Left lung (tissue), 10 donors: ENCODE measurements around the gene VSIG10L. TPM values are rescaled to one million over a fixed set of nuclear protein-coding genes. Genes with fewer than 3 reads are reported as not detected.

Source experiments
- ATAC-seq: fragments of 200-7000 bp; cut with Tn5 transposase; one replicate; pipeline ENCODE4 v1.9.1; 2020; ENCODE audit warnings: moderate library complexity
- DNase-seq, 4 donors: peaks; one replicate each; pipeline ENCODE4 v3.0.0-alpha.2; 2013 to 2020
- H3K27ac ChIP-seq, 2 donors: fragments of 200-600 bp; sonication (generic) in 1 of 2; one replicate each; pipeline versions ENCODE4 v1.5.0 to v1.8.0; 2020 to 2021
- H3K27me3 ChIP-seq, 2 donors: fragments of 200-600 bp; sonication (generic) in 1 of 2; one replicate each; pipeline versions ENCODE4 v1.5.0 to v1.8.0; 2020 to 2021
- H3K36me3 ChIP-seq, 2 donors: fragments of 200-600 bp; sonication (generic) in 1 of 2; one replicate each; pipeline versions ENCODE4 v1.5.0 to v1.8.0; 2020 to 2021
- H3K4me1 ChIP-seq, 2 donors: fragments of 200-600 bp; one replicate each; pipeline ENCODE4 v1.8.0; 2021
- H3K4me3 ChIP-seq, 2 donors: fragments of 200-600 bp; sonication (generic) in 1 of 2; one replicate each; pipeline versions ENCODE4 v1.5.0 to v1.8.0; 2020 to 2021; ENCODE audit warnings: mild to moderate bottlenecking in 1 of 2
- H3K9me3 ChIP-seq, 2 donors: fragments of 200-600 bp; sonication (generic) in 1 of 2; one replicate each; pipeline versions ENCODE4 v1.5.0 to v1.8.0; 2020 to 2021
- CTCF ChIP-seq, 2 donors: fragments of 200-600 bp; sonication (generic) in 1 of 2; IDR thresholded peaks; one replicate each; pipeline versions ENCODE4 v1.5.0 to v1.8.0; 2021; ENCODE audit warnings: antibody characterized with exemption in 2 of 2
- intact Hi-C, 2 donors: fragments of 100-400 bp; cut with DNase I; formaldehyde crosslinking; loops; one replicate each; pipeline versions ENCODE4 v1.11.2 to v1.14.2; 2022
- polyA plus RNA-seq, 6 donors: library from polyadenylated mRNA; unstranded; fragments of 120-200 nt; gene quantifications; one replicate each; pipeline ENCODE4 v1.2.1, GENCODE V29; 2013; ENCODE audit not compliant: insufficient read length in 6 of 6
- total RNA-seq, 2 donors: library from RNA; stranded (reverse); fragmentation: NEBNext Ultra II Directional; extraction: Animal tissue kit (Norgen Biotek cat#: 25700); gene quantifications; one replicate each; pipeline ENCODE4 v1.2.1, GENCODE V29; 2021
- donor health status: DM: no; HTN: yes; CAD: no.
- donor health status: DM: no; HTN: no; CAD: no.

The VSIG10L gene
- total and polyA plus RNA-seq, 8 donors, result 3.5 to 5.2 (median 3.7) TPM

GRCh38 chr19:51351266-51351990, 9.5 kb upstream of the VSIG10L start:
- Histone ChIP-seq H3K27me3 (no peaks in the 10 kb centered on the region), H3K4me3 (no peak overlapping the region), H3K9me3 (no peaks in the 10 kb centered on the region), H3K4me1 (no peaks in the 10 kb centered on the region), H3K36me3 (peaks cover 0 to 52% of the 10 kb centered on the region in 2 donors), H3K27ac (no peak overlapping the region)
- DNase-seq, result no peak
- no peak for TF ChIP-seq CTCF (IDR thresholded peaks at IDR 0.05)
- no peak for ATAC-seq
- intact Hi-C loops, result no loop called here

DNA sequence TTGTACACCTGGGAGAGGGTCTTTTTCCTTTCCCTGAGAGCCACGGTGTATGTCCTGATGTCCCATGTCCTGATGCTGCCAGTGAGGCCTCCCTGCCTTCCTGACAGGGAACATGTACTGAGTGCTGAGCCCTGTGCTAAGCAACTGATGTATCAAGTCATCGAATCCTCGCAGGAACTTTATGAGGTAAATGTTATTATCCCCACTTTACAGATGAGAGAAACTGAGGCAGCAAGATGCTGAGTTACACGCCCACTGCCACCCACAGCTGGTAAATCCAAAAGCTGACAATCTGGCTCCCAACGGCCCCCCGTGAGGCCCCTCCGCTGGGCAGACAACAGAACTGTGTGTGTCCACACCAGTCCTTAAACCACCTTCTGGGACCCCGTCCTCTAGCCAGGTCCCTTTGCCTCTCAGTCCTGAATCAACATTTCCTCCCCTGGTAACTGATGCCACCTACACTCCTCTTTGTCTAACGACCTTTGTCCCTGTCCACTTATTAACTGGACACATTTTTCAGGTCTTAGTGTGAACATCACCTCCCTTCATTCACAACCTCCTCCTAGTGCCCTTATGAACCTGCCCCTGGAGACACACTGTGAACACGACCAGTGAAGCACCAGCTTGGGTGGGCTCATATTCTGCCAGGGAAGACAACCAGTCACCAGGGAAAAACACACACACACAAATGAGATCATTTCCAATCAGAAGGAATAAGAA, 5.4 kb upstream of the VSIG10L start:
- Histone ChIP-seq H3K9me3 (no peaks in the 10 kb centered on the region), H3K27me3 (no peaks in the 10 kb centered on the region), H3K4me3 (no peak overlapping the region), H3K27ac (no peak overlapping the region), H3K36me3 (peaks cover 0 to 57% of the 10 kb centered on the region in 2 donors), H3K4me1 (no peaks in the 10 kb centered on the region)
- TF ChIP-seq CTCF (IDR thresholded peaks at IDR 0.05), result no peak
- DNase-seq (no peak), ATAC-seq (no peak)
- intact Hi-C loops, result no loop called here

DNA sequence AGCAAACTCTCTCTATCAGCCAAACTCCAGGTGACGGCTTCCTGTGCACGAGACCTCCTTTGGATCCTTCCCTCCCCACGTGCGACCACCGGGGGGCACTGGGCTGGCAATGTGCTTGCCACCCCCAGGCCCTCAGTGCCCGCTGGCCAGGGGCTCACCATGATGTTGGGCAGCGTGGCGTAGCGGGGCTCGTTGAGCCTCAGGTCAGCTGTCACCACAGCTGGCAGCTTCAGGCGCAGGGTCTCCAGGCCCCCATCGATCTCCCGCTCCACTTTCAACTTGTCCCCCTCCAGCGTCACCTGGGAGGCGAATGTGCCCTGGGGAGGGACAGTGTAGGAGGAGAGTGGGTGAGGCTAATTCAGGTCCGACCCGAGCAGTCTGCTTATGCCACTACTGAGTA, 4.8 kb upstream of the VSIG10L start:
- H3K9me3 ChIP-seq, result no peaks in the 10 kb centered on the region
- H3K27ac ChIP-seq, result no peak overlapping the region
- H3K27me3 ChIP-seq, result no peaks in the 10 kb centered on the region
- DNase-seq (no peak), ATAC-seq (no peak)
- no peak overlapping the region for H3K4me3 ChIP-seq
- TF ChIP-seq CTCF (IDR thresholded peaks at IDR 0.05), result no peak
- intact Hi-C loops, result no loop called here
- peaks cover 0 to 51% of the 10 kb centered on the region in 2 donors for H3K36me3 ChIP-seq
- H3K4me1 ChIP-seq, result no peaks in the 10 kb centered on the region

DNA sequence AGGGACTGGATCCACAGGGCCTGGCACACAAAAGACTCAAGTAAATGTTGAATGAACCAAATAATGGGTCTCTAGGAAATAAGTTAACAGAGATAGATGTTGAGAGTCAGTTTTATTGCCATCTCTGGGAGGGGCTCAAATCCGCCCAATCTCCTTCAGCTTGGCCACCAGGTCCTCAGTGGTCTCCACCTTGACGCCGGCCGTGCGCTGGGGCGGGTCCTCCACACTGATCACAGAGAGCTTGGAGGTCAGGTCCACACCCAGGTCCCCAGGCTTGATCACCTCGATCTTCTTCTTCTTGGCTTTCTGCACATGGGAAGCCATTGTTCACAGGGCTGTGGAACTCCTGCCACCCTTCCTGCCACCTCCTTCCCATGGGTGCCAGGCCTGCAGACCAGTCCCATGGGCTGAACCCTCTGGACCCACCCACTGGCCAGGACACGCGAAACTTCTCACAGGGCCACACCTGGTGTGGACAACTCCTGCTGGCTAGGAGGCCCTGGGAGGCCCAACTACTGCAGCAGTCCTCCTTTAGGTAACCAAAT, 3.2 kb upstream of the VSIG10L start:
- no peak for TF ChIP-seq CTCF (IDR thresholded peaks at IDR 0.05)
- Histone ChIP-seq H3K4me1 (peaks cover 2 to 6% of the 10 kb centered on the region in 2 donors), H3K27me3 (peaks cover 0 to 12% of the 10 kb centered on the region in 2 donors), H3K4me3 (no peak overlapping the region), H3K27ac (no peak overlapping the region), H3K9me3 (no peaks in the 10 kb centered on the region), H3K36me3 (peaks cover 0 to 35% of the 10 kb centered on the region in 2 donors)
- DNase-seq (no peak), ATAC-seq (no peak)
- intact Hi-C loops, result no loop called here
